K562 (cell line): ENCODE measurements around the gene POU2AF1.

ENCODE experiments used
- FOXJ2 ChIP-seq: fragments of 200-800 bp; sonication (Bioruptor generic); IDR thresholded peaks from 2 replicates; pipeline ENCODE4 v1.6.1; 2016; ENCODE audit warnings: missing genetic modification characterization, missing compliant biosample characterization
- POLR2A ChIP-seq: fragments of 450-650 bp; conservative IDR thresholded peaks from 2 replicates; pipeline ENCODE4 v1.6.1; 2016
- ZFX ChIP-seq: sonication (generic); formaldehyde crosslinking; IDR thresholded peaks from 2 replicates; pipeline ENCODE4 v1.8.0; 2022; ENCODE audit warnings: mild to moderate bottlenecking, missing genetic modification reagents, moderate library complexity
- TF ChIP-seq, protein P1 (sequence below), 3 experiments: IDR thresholded peaks in 2 of 3; conservative IDR thresholded peaks in 1 of 3; 2 replicates each; pipeline ENCODE4 v1.5.1; 2011 to 2012; ENCODE audit warnings: low read length in 3 of 3, mild to moderate bottlenecking in 3 of 3, control low read depth in 2 of 3, improper control_type of control experiment in 1 of 3, inconsistent platforms in 1 of 3, low read depth in 1 of 3, mixed read lengths in 1 of 3, moderate library complexity in 1 of 3; ENCODE audit not compliant: insufficient read depth in 2 of 3
- TF ChIP-seq, protein P2 (sequence below): sonication (generic); formaldehyde crosslinking; IDR thresholded peaks from 2 replicates; pipeline ENCODE4 v1.8.0; 2022; ENCODE audit warnings: mild to moderate bottlenecking, low read depth, missing genetic modification reagents

DNA sequence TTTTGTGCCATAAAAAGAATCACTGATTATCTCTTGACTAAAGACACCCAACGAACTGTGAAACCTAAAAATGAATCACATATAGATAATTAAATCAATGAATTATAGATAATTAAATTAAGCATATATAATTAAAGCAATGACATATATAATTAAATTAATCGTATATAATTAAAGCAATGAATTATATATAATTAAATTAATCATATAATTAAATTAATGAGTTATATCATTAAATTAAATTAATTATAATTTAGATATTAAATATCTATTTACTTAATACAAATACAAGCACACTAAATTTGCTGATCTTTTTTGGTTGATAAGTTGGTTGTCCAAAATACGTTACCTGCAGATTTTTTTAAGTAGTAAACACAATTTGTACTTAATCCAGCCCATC lies 30.9 kb downstream of the POU2AF1 start:
- no peak for TF ChIP-seq POLR2A
- TF ChIP-seq ZFX, result no peak
- TF ChIP-seq FOXJ2 (tag), result no peak
- TF ChIP-seq, protein P1, sequence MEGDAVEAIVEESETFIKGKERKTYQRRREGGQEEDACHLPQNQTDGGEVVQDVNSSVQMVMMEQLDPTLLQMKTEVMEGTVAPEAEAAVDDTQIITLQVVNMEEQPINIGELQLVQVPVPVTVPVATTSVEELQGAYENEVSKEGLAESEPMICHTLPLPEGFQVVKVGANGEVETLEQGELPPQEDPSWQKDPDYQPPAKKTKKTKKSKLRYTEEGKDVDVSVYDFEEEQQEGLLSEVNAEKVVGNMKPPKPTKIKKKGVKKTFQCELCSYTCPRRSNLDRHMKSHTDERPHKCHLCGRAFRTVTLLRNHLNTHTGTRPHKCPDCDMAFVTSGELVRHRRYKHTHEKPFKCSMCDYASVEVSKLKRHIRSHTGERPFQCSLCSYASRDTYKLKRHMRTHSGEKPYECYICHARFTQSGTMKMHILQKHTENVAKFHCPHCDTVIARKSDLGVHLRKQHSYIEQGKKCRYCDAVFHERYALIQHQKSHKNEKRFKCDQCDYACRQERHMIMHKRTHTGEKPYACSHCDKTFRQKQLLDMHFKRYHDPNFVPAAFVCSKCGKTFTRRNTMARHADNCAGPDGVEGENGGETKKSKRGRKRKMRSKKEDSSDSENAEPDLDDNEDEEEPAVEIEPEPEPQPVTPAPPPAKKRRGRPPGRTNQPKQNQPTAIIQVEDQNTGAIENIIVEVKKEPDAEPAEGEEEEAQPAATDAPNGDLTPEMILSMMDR (IDR thresholded peaks at IDR 0.05 in 2 of 3, conservative IDR thresholded peaks at IDR 0.05 in 1 of 3; ENCODE audit: insufficient read depth in 2 of 3, low read depth in 1 of 3, low read length in 3 of 3), result no peak
- TF ChIP-seq, protein P2, sequence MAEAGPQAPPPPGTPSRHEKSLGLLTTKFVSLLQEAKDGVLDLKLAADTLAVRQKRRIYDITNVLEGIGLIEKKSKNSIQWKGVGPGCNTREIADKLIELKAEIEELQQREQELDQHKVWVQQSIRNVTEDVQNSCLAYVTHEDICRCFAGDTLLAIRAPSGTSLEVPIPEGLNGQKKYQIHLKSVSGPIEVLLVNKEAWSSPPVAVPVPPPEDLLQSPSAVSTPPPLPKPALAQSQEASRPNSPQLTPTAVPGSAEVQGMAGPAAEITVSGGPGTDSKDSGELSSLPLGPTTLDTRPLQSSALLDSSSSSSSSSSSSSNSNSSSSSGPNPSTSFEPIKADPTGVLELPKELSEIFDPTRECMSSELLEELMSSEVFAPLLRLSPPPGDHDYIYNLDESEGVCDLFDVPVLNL, result no peak
